Activated CD4-positive, CD25-positive, alpha-beta regulatory T cell treated with anti-CD3 and anti-CD28 coated beads, Interleukin-2, amount 50 U/mL, for 72 hours (primary cell): ENCODE measurements around the gene MYPN.
A peak's percentile ranks its signal among the peaks of the same experiment; 100 is the strongest.
"Not testable (repeated sequence)": the region's sequence is repeated elsewhere in the genome, so short reads cannot be mapped to it uniquely, and the experiment has no call there.

ENCODE experiments used
- DNase-seq: peaks from one replicate; pipeline ENCODE4 v3.0.0; 2021

The MYPN gene

DNA sequence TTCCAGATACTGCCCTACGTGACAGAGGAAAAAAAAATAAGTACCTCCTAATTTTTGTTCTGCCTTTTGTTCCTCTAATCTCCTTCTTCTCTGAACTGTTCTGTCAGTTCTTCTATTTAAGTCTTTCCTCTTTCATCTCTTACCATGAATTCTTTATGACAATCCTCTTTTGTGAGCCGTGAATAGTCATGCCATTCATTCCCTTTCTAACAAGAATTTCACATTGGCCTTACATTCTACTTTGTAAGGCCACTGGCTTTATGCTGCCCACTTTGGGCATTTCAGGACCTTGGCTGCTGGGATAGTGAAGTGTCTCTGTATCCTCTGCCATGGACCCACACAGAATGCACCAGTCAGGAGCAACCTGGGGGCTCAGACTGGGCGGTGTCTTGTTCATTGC, 69.7 kb downstream of the MYPN start:
- DNase-seq, result no peak

DNA sequence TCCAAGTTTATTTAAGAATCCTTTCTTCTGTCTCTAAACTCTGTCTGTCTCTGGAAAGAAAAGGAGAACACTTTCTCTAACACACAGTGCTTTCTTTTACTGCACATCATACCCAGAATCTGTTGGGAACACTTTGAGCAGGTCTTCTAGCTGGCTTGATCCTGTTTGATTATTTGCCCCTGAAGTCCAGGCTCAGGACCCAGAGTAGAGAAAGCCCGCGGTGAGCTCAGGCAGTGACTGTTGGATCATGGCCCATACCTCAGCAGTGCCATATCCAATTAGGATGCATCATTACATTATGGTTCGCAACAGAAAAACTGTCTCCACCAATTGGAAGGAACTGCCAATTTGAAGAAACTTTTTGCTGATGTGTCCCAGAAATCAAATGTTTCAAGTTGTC, 71.2 kb downstream of the MYPN start:
- DNase-seq, result no peak

DNA sequence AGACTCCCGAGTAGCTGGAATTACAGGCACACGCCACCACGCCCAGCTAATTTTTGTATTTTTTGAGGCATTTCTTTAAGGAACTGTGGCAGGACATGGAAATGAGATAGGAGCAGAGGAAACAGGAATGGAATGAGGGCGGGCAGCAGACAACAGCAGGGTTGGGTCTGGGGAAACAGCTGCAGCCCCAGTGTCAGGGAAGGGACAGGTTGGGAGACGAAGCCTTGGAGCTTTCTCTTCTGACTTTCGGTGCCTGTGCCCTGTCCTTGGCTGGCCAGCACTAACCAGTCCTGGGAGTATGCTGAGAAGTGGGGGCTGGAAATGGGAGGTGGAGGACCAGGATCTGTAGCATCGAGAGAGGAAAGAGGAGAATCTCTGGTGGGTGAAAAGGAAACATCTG, 75.3 kb downstream of the MYPN start:
- DNase-seq, result no peak

DNA sequence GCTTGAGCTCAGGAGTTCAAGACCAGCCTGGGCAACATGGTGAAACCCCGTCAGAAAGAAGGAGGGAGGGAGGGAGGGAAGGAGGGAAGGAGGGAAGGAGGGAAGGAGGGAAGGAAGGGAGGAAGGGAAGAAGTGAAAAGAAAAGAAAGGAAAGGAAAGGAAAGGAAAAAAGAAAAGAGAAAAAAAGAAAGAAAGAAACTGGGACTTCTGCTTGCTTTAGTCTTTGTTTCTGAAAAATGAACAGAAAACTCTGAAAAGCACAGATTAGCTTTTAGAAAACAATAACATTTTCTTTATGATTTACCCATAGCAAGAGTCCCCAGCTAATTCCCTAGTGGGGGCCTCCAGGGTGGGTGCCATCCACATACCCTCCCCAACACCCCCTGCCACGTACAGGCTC, 75.8 kb downstream of the MYPN start:
- no peak for DNase-seq

DNA sequence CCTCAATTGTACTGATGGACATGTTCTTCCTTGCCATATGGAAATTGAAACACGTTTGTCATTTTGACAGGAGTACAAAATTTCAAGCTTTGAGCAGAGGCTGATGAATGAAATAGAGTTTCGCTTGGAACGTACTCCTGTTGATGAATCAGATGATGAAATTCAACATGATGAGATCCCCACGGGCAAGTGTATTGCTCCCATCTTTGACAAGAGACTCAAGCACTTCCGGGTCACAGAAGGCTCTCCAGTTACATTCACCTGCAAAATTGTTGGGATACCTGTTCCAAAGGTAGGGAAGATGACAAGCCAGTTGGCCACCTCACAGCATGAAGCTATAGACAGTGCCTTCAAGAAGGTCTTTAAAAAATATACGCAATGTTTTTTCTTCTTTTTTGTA, 79.5 kb downstream of the MYPN start:
- no peak for DNase-seq

DNA sequence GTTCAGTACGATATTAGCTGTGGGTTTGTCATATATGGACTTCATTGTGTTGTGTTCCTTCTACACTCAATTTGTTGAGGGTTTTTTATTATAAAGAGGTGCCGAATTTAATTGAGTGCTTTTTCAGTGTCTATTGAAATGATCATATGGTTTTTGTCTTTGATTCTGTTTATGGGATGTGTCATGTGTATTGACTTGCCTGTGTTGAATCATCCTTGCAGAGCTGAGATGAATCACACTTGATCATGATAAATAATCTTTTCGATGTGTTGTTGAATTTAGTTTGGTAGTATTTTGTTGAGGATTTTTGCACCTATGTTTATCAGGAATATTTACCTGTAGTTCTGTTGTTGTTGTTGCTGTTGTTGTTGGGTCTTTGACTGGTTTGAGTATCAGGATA, 82.8 kb downstream of the MYPN start:
- no peak for DNase-seq

DNA sequence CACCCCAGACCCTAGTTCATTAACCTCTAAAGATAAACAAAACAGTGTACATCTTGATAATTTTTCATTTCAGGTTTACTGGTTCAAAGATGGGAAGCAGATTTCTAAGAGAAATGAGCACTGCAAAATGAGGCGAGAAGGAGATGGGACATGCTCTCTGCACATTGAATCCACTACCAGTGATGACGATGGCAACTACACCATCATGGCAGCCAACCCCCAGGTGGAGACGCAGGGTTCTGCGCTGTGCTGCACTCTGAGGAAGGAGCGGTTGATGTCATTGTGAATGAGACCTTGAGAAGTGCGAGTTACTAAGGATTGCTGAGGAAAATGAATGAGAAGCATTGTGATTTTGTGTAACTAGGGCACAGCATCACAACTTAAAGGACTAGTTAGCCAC, 85.0 kb downstream of the MYPN start:
- no peak for DNase-seq

DNA sequence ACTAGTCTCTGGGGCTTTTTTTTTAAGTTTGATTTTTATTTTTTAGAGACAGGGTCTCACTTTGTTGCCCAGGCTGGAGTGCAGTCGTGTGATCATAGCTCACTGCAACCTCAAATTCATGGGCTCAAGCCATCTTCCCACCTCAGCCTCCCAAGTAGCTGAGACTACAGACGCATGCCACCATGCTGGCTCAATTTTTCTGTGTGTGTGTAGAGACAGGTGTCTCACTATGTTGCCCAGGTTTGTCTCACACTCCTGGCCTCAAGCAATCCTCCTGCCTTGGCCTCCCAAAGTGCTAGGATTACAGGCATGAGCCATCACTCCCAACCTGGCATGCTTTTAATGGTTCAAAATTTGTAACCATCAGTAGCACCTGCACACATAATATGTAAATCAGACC, 86.5 kb downstream of the MYPN start:
- not testable (repeated sequence) for DNase-seq

DNA sequence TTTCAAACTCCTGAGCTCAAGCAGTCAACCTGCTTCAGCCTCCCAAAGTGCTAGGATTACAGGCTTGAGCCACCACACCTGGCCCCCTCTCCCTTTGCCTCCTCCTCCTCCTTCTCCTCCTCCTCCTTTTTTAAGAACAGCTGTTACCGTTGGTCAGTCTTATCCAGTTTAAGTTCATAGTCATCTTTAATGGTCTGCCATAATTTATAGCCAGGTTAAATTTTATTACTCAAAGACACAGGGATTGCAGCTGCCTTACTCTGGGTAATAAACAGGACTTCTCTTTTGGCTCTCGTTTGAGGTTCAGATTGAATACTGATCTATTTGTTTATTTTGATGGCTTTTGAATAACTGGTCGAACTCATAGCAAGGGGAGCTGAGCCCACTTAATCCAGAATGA, 87.4 kb downstream of the MYPN start:
- DNase-seq, result no peak

DNA sequence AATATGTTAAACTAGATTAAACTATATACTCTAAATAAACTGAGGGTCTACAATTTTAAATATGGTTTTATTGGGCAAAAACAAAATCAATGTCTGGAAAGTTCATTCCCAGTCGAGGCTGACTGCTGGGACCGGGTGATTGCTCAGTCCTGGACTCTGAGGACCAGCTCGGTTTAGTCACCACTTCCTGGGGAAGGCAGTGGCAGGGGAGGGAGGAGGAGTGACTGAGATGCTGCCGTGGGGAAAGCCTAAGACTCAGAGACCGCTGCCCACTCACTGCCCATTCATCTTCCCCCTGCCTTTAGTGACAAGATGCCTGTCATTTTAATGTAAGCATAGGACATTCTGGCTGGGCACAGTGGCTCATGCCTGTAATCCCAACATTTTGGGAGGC, 93.7 kb downstream of the MYPN start:
- no peak for DNase-seq

DNA sequence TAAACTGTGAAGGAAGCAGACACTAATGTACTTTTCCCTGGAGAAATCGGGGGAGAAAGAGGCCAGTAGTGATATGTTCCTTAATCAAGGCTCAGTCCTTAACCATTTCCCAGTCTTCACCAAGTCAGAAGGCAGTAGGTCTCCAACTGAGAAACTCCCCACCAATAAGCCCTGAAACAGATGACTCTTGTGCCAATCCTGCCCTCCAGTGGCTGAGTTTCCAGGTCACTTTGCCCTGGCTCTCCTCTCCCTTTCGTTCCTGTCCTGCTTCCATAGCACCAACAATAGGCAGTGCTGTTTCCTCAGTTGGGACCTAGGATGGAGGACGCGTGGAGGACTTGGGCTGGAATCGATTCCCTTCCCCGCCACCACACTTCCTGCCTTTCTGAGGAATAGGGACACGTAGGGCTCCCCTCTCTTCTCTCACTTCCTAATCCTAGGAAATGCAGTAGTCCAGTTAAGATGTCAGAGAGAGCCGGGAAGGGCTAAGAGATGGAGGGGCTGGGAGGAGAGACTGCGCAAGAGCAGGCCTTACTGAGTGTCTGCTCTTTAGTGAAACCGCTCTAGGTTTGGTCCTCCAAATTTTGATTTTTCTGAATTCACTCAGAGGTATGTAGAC, 99.2 kb downstream of the MYPN start:
- no peak for DNase-seq

DNA sequence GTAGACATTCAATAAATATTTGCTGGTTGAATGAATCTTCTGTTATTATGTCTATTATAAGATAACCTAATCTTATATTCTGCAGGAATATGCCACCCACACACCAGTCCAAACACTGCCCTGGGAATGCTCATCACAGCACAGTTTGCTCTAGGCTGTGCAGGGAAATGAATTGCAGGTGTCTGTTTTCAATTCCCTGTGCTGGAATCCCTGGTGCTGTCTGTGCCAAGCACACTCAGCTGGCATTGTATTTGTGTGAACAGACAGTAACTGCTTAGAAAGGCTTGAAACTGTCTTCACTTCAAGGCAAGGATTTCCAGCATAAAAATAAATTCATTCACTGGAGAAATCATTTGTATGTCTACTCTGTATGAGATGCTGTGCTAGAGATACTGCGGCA, 102.4 kb downstream of the MYPN start:
- no peak for DNase-seq

DNA sequence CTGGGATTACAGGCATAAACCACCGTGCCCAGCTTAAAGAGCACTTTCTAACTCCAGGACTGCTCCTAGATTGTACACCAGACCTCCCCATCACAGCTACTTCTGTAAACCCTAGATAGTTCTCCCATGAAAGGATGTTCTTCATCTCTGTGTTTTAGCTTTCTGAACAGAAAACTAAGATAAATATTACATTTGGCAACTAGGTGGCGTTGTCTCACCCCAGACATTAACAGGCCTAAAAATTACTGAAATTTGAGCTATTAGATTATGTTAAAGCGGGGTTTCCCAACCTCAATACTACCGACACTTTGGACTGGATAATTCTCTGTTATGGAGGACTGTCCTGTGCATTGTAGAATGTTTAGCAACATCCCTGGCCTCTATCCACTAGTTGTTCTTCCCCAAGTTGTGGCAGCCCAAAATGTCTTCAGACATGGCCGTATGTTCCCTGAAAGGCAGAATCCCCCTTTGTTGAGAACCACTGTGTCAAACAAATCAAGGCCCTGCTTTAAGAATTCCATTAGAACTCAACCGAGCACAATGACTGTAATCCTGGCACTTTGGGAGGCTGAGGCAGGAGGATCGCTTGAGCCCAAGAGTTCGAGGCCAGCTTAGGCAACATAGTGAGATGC, 103.5 kb downstream of the MYPN start:
- DNase-seq, result no peak

DNA sequence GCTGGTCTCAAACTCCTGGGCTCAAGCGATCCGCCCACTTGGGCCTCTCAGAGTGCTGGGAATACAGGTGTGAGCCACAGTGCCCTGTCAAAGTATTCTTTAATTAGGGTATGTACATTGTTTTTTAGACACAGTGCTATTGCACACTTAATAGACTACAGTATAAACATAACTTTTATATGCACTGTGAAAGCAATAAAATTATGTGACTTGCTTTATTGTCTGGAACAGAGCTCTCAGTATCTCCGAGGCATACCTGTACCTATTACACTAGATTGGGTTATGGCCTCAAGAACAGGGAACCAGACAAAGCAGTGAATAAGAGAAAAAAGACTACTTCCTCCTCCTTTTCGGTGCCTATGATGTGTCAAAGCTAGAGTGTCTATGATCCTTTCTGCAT, 109.5 kb downstream of the MYPN start:
- no peak for DNase-seq

DNA sequence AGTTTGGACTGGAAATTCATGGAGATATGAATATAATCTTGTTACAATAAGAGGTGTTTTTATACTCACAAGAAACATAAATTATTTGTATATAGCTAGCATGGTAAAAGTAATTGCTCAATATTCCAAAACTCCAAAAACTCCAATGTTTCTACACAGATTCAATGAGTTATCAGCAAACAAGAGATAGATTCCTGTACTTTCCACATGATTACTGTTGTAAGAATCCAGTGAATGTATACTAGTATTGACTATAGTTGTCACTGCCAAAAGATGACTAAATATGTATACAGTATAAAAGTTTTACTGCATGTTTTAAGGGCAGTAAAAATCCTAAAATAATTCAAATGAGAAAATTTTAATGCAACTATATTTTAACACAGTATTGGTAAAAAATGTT, 111.9 kb downstream of the MYPN start:
- DNase-seq, result no peak

DNA sequence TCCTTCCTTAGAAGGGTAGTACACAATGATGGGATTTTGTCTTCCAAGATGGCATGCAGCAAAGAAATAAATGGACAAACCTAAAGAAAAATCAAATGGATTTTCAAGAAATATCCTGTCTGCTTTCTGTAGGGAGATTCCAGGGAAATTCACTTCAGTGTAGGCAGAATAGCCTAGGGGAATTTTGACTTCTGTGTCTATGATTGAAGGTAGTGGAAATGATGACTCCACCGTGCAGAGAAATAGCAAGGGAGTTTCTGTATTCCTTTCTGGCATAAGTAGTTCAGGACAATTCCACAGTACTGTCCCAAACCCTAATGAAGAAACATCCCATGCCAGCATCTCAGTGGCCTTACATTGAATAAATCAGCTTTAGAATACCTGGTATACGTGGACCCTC, 113.1 kb downstream of the MYPN start:
- DNase-seq, result no peak

DNA sequence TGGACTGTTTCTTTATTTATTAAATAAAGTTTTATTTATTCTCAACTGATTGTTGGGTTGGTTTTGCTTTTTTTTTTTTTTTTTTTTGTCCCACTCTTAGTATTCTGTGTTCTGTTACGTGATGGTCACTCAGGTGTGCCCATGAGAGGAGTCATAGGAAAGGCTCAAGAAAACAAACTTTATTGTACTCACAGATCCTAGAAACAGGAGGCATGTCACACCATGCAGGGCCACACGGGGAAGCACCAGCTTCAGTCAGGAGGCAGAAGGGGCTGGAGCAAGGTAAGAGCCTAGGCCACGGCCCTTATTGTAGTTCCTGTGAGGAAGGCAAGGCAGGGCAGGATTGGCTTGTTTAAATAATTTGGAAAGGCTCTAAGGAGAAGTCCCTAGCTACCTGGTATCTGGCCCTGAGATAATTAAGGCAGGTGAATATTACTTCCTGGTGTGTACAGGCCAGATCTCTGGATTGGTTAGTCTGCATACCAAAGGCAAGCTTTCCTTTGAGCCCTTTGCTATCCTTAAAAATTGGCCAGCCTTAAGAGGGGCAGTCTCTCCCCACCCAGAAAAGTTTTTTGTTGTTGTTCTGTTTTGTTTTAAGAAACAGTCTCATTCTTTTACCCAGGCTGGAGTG, 114.4 kb downstream of the MYPN start:
- no peak for DNase-seq

DNA sequence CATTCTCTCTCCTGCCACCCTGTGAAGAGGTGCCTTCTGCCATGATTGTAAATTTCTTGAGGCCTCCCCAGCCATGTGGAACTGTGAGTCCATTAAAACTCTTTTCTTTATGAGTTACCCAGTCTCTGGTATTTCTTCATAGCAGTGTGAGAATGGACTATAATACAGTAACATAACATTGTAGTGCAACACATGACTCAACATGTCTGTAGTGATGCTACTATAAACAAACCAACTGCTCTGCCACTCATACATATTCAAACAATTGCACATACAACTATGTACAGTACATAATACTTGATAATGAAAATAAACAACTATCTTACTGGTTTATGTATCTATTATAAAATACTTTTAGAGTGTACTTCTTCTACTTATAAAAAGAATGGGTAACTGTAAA, 115.5 kb downstream of the MYPN start:
- DNase-seq, result no peak

DNA sequence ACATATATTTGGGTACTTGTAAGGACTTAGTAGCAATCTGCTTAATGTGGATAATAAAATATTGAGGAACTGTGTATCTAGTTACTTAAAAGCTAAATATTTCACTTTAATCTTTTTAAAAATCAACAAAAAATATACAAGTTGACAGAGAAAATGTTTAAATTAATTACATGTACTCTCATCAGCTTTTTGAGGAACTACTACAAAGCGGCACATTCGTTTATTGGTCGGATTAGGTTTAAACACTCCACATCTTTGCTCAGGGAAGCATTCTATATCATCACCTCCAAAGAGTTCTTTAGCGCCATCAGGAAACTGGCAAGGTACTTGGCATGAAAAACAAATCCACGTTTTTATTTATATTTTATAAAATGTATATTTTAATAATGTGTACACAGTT, 121.0 kb downstream of the MYPN start:
- DNase-seq, result no peak

DNA sequence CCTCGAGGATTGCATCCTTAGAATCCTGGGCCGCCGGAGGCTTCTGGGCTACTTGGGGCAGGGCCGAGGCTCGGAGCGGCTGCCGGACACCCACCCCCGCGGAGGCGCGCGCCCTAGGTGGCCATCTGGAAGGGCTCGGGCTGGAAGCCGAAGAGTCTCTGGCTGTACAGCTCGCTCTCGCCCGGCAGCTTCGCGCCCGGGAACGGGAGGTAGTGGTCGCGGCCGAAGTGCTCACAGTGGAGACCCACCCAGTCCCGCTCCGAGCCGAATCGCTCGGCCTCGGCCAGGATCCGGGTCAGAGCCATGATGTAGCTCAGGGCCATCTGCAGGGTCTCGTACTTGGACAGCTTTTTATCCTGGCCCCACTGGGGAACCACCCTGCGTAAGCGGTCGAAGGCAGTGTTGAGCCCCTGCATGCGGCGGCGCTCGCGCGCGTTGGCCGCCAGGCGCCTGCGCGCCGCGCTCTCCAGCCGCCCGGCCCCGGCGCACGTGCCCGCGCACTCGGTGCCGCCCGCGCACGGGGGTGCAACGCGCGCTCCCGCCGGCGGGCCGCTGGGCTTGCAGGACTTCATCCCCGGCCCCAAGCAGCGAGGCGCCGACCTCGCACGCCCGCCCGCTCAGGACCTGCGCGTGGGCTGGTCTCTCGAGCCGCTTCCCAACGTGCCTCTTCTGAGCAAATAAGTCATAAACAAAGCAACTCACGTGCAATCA, 122.0 kb downstream of the MYPN start:
- peak; percentile 40 for DNase-seq

DNA sequence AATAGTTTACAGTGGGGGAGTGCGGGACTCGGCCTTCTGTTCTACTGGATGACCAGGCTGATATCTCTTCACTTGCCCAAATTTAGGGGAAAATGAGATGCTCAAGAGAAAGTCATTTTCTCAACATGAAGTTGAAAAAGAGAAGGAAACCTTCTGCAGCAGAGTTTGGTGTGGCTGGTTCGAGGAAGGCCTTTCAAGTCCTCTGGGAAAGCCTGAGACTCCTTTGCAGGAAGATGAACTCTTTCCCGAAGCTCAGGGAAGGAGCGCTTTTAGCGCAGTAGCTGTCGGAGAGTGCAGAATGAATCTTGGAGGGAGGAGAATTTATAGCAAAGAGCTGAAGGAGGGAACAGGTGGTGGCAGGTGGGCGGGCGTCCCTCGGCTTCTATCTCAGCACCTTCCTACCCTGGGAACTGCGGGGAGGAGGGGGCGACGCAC, 122.5 kb downstream of the MYPN start, which contains the start of gene ATOH7:
Gene ATOH7 (minus strand): TSS at position 297 of the 435 bp plus-strand sequence. CDS start 436 bp downstream, outside the sequence.
- DNase-seq, result no peak

DNA sequence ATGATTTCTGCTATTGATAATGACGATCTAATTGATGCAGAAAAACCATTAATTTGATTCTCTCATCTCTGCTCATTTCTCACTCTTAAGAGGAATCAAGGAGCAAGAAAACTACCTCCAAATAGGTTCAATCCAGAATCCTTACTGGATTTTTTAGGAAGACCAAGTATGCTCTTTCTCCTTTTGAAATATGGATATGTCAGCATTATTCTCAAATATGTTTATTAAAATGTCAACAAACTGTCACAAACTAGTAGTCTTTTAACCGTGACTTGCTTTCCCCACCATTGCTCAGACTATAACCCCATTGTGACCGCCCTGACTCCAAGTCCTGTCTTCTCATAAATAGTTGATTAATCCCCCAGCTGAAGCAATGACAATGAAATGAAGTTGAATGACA, 123.8 kb downstream of the MYPN start:
- no peak for DNase-seq

DNA sequence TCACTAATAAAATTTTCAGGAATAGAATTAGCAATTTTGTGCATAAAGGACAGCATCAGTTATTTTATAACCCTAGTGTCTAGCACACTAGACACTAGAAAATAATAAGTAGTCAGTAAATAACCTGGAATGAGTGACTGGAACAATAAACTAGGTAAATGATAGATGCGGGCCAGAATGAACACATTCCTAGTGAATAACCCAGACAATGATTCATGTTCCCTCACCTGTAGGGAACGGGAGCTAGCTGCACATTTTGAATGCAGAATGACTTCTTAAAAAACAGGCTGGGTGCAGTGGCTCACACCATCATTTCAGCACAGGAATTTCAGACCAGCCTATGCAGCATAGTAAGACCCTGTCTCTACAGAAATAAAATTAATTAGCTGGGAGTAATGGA, 125.8 kb downstream of the MYPN start:
- no peak for DNase-seq

DNA sequence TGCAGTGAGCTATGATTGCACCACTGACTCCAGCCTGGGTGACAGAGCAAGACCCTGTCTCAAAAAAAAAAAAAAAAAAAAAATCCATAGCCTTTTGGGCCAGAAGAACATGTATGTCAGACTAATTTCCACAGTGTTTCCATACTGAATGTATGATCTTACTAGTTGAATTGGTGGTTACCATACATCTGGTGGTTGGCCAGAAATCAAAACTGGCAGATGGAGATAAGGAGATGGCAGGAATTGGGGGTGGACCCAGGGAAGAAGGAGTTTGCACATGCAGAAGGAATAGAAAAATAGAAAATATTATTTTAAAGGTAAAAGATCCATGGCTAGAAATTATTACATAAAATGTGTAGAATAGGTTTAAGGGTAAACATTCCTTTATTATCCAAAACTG, 126.3 kb downstream of the MYPN start:
- no peak for DNase-seq
